Measurements from ENCODE around the gene TASOR. TPM values are rescaled to one million over a fixed set of nuclear protein-coding genes. Genes with fewer than 3 reads are reported as not detected.

The TASOR gene, protein sequence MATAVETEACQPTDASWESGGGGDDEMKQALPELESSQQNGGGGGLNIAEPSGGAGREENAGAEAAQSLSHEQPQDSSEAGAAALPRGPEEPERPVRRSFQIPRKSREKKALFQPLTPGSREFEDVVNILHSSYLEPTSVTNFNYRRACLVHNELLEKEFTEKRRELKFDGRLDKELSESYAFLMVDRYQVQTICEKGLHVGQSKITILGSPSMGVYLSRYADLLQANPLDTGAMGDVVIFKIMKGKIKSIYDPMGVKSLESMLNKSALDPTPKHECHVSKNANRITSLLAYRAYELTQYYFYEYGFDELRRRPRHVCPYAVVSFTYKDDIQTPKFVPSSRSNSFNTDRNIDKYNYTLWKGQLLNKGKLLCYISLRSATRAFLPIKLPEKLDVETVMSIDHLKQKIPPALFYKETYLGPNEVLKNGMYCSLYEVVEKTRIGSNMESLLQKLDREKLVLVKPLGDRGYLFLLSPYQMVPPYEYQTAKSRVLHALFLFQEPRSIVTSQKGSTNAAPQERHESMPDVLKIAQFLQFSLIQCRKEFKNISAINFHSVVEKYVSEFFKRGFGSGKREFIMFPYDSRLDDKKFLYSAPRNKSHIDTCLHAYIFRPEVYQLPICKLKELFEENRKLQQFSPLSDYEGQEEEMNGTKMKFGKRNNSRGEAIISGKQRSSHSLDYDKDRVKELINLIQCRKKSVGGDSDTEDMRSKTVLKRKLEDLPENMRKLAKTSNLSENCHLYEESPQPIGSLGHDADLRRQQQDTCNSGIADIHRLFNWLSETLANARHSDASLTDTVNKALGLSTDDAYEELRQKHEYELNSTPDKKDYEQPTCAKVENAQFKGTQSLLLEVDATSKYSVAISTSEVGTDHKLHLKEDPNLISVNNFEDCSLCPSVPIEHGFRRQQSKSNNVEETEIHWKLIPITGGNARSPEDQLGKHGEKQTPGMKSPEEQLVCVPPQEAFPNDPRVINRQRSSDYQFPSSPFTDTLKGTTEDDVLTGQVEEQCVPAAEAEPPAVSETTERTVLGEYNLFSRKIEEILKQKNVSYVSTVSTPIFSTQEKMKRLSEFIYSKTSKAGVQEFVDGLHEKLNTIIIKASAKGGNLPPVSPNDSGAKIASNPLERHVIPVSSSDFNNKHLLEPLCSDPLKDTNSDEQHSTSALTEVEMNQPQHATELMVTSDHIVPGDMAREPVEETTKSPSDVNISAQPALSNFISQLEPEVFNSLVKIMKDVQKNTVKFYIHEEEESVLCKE (N-terminal part only)
- 10 to 100 TPM; 61.5 to 90.2 (median 82.6) TPM for total RNA-seq

DNA sequence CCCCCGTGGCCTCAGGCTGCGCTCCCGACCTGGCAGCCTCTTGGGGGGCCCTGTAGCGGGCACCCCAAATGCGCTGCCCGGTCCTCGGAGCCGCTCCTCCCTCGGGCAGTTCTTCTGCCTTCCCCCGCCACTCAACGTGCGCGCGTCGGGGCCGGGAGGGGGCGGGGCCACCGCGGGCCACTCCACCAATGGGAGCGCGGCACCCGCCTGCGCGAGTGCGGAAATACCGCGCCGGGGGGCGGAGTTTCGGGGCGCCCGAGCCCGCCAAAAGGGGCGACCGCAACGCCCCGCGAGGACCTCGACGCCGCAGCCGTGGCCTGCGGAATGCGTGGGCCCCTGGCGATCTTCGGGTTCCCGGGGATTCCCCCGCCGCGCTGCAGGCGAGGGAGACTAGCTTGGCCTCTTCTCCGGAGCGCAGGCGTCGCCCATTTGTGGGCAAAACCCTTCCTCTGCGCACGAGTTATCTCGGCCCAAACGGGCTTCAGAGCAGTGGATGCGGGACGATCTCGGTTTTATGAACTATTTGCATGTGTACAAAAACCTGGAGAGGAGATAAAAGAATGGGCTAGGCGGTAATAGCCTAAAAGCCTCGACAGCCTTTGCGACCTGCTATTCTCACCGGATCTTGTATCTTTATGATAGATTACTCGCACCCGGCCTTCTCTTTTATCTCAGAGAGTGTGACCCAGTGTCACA is at the start of gene TASOR:
Gene TASOR, minus strand, starts transcription at position 144 of the 696 bp plus-strand sequence. CDS start 259 bp downstream, outside the sequence.
- Histone ChIP-seq H3K27me3 (no peaks in the 10 kb centered on the region), H3K36me3 (peaks cover 0 to 11% (median 0%) of the 10 kb centered on the region in 3 donors), H3K4me3 (peak within 1 kb of the TSS; percentile 66 to 99 (median 88)), H3K9me3 (no peaks in the 10 kb centered on the region), H3K4me1 (peaks cover 0 to 38% (median 13%) of the 10 kb centered on the region in 4 donors), H3K27ac (peak within 1 kb of the TSS; percentile 86 to 100 (median 99))
- TF ChIP-seq, protein P1, sequence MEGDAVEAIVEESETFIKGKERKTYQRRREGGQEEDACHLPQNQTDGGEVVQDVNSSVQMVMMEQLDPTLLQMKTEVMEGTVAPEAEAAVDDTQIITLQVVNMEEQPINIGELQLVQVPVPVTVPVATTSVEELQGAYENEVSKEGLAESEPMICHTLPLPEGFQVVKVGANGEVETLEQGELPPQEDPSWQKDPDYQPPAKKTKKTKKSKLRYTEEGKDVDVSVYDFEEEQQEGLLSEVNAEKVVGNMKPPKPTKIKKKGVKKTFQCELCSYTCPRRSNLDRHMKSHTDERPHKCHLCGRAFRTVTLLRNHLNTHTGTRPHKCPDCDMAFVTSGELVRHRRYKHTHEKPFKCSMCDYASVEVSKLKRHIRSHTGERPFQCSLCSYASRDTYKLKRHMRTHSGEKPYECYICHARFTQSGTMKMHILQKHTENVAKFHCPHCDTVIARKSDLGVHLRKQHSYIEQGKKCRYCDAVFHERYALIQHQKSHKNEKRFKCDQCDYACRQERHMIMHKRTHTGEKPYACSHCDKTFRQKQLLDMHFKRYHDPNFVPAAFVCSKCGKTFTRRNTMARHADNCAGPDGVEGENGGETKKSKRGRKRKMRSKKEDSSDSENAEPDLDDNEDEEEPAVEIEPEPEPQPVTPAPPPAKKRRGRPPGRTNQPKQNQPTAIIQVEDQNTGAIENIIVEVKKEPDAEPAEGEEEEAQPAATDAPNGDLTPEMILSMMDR (IDR thresholded peaks at IDR 0.05), result no peak
- TF ChIP-seq EP300 (IDR thresholded peaks at IDR 0.05) (peak in 1 of 2 donors; percentile 86), POLR2A (IDR thresholded peaks at IDR 0.05) (peak; percentile 62 to 85)
- 42 to 66% methylated on average over 20 to 39 of the region's 68 CpGs for WGBS, 2 donors
- peak; percentile 62 to 64 for DNase-seq (ENCODE audit: low spot score in 2 of 2)

DNA sequence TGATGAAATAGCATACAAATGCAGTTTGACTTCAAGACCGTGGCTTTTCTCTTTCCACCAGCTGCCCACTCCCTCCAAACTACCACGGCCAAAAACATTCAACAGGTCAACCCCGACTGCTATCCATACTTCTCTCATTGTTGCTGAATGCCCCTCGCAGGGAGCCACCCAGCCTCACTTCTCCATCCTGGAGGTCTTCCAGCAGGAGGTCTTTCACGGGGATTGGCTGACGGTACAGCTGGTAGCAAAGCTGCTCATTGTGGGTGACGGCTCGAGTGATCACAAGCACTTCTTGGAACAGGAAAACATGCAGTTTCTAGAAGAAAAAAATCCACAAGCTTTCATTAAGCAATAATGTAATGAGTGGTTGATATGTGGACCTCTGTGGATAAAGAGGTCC is 49.0 kb upstream of the TASOR start:
- WGBS, 2 donors, result 86 to 92% methylated on average over 8 of the region's 8 CpGs
- H3K27me3 ChIP-seq, result no peaks in the 10 kb centered on the region
- no peaks in the 10 kb centered on the region for H3K9me3 ChIP-seq
- no peak overlapping the region for H3K27ac ChIP-seq
- H3K36me3 ChIP-seq, result peaks cover 0 to 63% (median 13%) of the 10 kb centered on the region in 3 donors
- no peak for DNase-seq (ENCODE audit: low spot score in 2 of 2)
- no peak overlapping the region for H3K4me3 ChIP-seq
- no peaks in the 10 kb centered on the region for H3K4me1 ChIP-seq
- TF ChIP-seq POLR2A (IDR thresholded peaks at IDR 0.05) (no peak), EP300 (IDR thresholded peaks at IDR 0.05) (no peak)
- TF ChIP-seq, protein P1 (IDR thresholded peaks at IDR 0.05), result no peak

DNA sequence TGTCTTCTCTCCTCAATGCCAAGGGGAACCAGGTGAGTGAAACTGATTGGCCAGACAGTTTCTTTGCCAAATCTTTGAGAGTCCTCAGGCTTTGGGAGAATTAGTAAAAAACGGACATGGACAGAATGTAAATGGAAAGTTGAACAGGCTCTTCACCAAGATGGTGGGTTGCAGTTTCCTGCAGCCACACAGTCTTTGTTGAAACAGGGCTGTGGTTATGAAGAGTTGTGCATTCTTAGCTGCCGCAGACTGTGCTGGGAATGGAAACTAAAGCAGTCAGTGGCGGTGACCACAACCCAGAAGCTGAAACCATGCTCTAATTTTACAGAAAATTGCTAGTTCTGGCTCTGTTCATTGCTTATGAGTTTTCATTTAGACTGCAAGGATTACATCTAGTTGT is 42.1 kb upstream of the TASOR start:
- Histone ChIP-seq H3K4me1 (no peaks in the 10 kb centered on the region), H3K27ac (no peak overlapping the region), H3K4me3 (no peak overlapping the region), H3K36me3 (peaks cover 0 to 58% (median 4%) of the 10 kb centered on the region in 3 donors), H3K27me3 (no peaks in the 10 kb centered on the region), H3K9me3 (no peaks in the 10 kb centered on the region)
- WGBS, 2 donors, result 88 to 91% methylated on average over 3 of the region's 3 CpGs
- TF ChIP-seq EP300 (IDR thresholded peaks at IDR 0.05), result no peak
- TF ChIP-seq, protein P1 (IDR thresholded peaks at IDR 0.05), result no peak
- no peak for TF ChIP-seq POLR2A (IDR thresholded peaks at IDR 0.05)
- no peak for DNase-seq (ENCODE audit: low spot score in 2 of 2)

DNA sequence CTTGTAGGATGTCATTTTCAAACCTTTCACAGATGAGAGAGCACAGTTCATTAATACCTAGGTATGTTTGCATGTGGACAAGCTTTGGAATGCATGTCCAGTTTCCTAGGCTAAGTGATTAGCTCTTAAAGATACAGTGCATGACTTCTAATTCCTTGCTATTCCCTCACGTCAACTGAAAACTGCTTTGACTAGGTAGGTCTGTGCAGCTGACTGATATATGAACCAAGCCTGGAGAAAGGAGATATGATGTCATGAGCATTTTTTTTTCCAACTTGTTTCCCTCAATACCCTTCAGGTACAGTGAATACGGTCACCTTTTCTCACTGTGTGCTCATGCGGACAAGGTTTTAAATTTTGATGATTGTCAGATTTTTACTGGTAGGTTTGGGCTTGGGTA is 41.6 kb upstream of the TASOR start:
- WGBS, 2 donors, result 95 to 98% methylated on average over 3 of the region's 3 CpGs
- Histone ChIP-seq H3K36me3 (peaks cover 0 to 55% (median 4%) of the 10 kb centered on the region in 3 donors), H3K9me3 (no peaks in the 10 kb centered on the region)

More for the DNA sequence above, 41.6 kb upstream of the TASOR start:
- TF ChIP-seq POLR2A (IDR thresholded peaks at IDR 0.05) (no peak), EP300 (IDR thresholded peaks at IDR 0.05) (no peak)
- TF ChIP-seq, protein P1 (IDR thresholded peaks at IDR 0.05), result no peak
- no peak for DNase-seq (ENCODE audit: low spot score in 2 of 2)
- no peaks in the 10 kb centered on the region for H3K4me1 ChIP-seq
- H3K4me3 ChIP-seq, result no peak overlapping the region
- no peaks in the 10 kb centered on the region for H3K27me3 ChIP-seq
- H3K27ac ChIP-seq, result no peak overlapping the region

Data from tibial nerve (tissue), 4 donors.